ENCODE results near the gene MYL2. TPM values are rescaled to one million over a fixed set of nuclear protein-coding genes. Genes with fewer than 3 reads are reported as not detected.
"Not testable (repeated sequence)": the region's sequence is repeated elsewhere in the genome, so short reads cannot be mapped to it uniquely, and the experiment has no call there.

Gene MYL2
- polyA plus RNA-seq, 1 donor from 2014 or later, result not detected

GRCh38 chr12:110950466-110950865, 30.1 kb upstream of the MYL2 start:
- H3K4me2 ChIP-seq (ENCODE audit: low read length); H2AFZ ChIP-seq (ENCODE audit: low read depth, low read length); H3K27ac ChIP-seq (ENCODE audit: low read length); H4K20me1 ChIP-seq (ENCODE audit: insufficient read depth); H3K9ac ChIP-seq (ENCODE audit: low read length); H3K4me3 ChIP-seq (ENCODE audit: low read length); H3K9me2 ChIP-seq (ENCODE audit: insufficient read depth, low read length); H3F3A ChIP-seq (ENCODE audit: insufficient read depth, low read length, poor library complexity, severe bottlenecking); H3K27me3 ChIP-seq (ENCODE audit: insufficient read depth, low read depth, low read length); H3K79me2 ChIP-seq (replicated peaks; ENCODE audit: insufficient read depth, low read length); H3K36me3 ChIP-seq (ENCODE audit: insufficient read depth, low read length); H3K9me3 ChIP-seq (ENCODE audit: low read length): not testable (repeated sequence)

- Histone ChIP-seq H3K4me3 (ENCODE audit: low read length) (no peak overlapping the region), H3K9ac (ENCODE audit: low read length) (no peak overlapping the region), H3K9me2 (ENCODE audit: insufficient read depth, low read length) (no peaks in the 10 kb centered on the region), H2AFZ (ENCODE audit: low read depth, low read length) (no peak overlapping the region), H3K36me3 (ENCODE audit: insufficient read depth, low read length) (no peaks in the 10 kb centered on the region), H3K9me3 (ENCODE audit: low read length) (peaks cover 3% of the 10 kb centered on the region), H3K27ac (ENCODE audit: low read length) (no peak overlapping the region), H3K27me3 (ENCODE audit: insufficient read depth, low read depth, low read length) (no peaks in the 10 kb centered on the region), H3K4me2 (ENCODE audit: low read length) (no peak overlapping the region), H3F3A (ENCODE audit: insufficient read depth, low read length, poor library complexity, severe bottlenecking) (no peaks in the 10 kb centered on the region), H3K79me2 (replicated peaks; ENCODE audit: insufficient read depth, low read length) (no peaks in the 10 kb centered on the region), H4K20me1 (ENCODE audit: insufficient read depth) (no peaks in the 10 kb centered on the region)
- TF ChIP-seq REST (IDR thresholded peaks at IDR 0.05; ENCODE audit: borderline replicate concordance) (no peak), EP300 (conservative IDR thresholded peaks at IDR 0.05; ENCODE audit: poor library complexity, severe bottlenecking) (no peak), MXI1 (conservative IDR thresholded peaks at IDR 0.05; ENCODE audit: poor library complexity, severe bottlenecking) (no peak)
Observed at GRCh38 chr12:110948041-110948440, 27.7 kb upstream of the MYL2 start.

GRCh38 chr12:110943373-110943772, 23.0 kb upstream of the MYL2 start:
- Histone ChIP-seq H4K20me1 (ENCODE audit: insufficient read depth) (no peaks in the 10 kb centered on the region), H3F3A (ENCODE audit: insufficient read depth, low read length, poor library complexity, severe bottlenecking) (no peaks in the 10 kb centered on the region)

More at GRCh38 chr12:110943373-110943772, 23.0 kb upstream of the MYL2 start:
- H3K27ac ChIP-seq (ENCODE audit: low read length), result no peak overlapping the region
- no peak overlapping the region for H2AFZ ChIP-seq (ENCODE audit: low read depth, low read length)
- no peaks in the 10 kb centered on the region for H3K27me3 ChIP-seq (ENCODE audit: insufficient read depth, low read depth, low read length)
- no peaks in the 10 kb centered on the region for H3K36me3 ChIP-seq (ENCODE audit: insufficient read depth, low read length)
- H3K4me2 ChIP-seq (ENCODE audit: low read length), result no peak overlapping the region
- TF ChIP-seq MXI1 (conservative IDR thresholded peaks at IDR 0.05; ENCODE audit: poor library complexity, severe bottlenecking) (no peak), EZH2 (IDR thresholded peaks at IDR 0.05; ENCODE audit: borderline replicate concordance, insufficient read depth, low read length, poor library complexity, severe bottlenecking) (no peak), SMC3 (conservative IDR thresholded peaks at IDR 0.05; ENCODE audit: poor library complexity) (no peak), EP300 (conservative IDR thresholded peaks at IDR 0.05; ENCODE audit: poor library complexity, severe bottlenecking) (no peak), CTCF (IDR thresholded peaks at IDR 0.05; ENCODE audit: poor library complexity, severe bottlenecking) (no peak), REST (IDR thresholded peaks at IDR 0.05; ENCODE audit: borderline replicate concordance) (no peak), TAF1 (IDR thresholded peaks at IDR 0.05; ENCODE audit: low read depth) (no peak), POLR2AphosphoS5 (IDR thresholded peaks at IDR 0.05) (no peak), RAD21 (conservative IDR thresholded peaks at IDR 0.05) (no peak)
- no peak overlapping the region for H3K9ac ChIP-seq (ENCODE audit: low read length)
- peaks cover 3% of the 10 kb centered on the region for H3K9me3 ChIP-seq (ENCODE audit: low read length)
- H3K4me3 ChIP-seq (ENCODE audit: low read length), result no peak overlapping the region
- H3K9me2 ChIP-seq (ENCODE audit: insufficient read depth, low read length), result no peaks in the 10 kb centered on the region
- no peaks in the 10 kb centered on the region for H3K79me2 ChIP-seq (replicated peaks; ENCODE audit: insufficient read depth, low read length)

All from neural cell (in vitro differentiated cells).